GM21381 (cell line): ENCODE measurements around the gene MYO1B.

Experiments
- ATAC-seq: cut with Tn5 transposase; IDR thresholded peaks from one replicate; pipeline ENCODE4 v1.9.1; 2021; ENCODE audit warnings: mild to moderate bottlenecking, moderate library complexity; ENCODE audit not compliant: unreplicated experiment

The MYO1B gene

GRCh38 chr2:191296083-191297006 lies 51.1 kb downstream of the MYO1B start:
- no peak for ATAC-seq

GRCh38 chr2:191297033-191297432 lies 51.8 kb downstream of the MYO1B start:
- ATAC-seq, result no peak

GRCh38 chr2:191298306-191298705 lies 53.1 kb downstream of the MYO1B start:
- ATAC-seq, result no peak

- ATAC-seq, result no peak
Observed at GRCh38 chr2:191299010-191299409, 53.8 kb downstream of the MYO1B start.

GRCh38 chr2:191299866-191300265 lies 54.7 kb downstream of the MYO1B start:
- no peak for ATAC-seq

GRCh38 chr2:191301971-191302370 lies 56.8 kb downstream of the MYO1B start:
- no peak for ATAC-seq

GRCh38 chr2:191302459-191303139 lies 57.4 kb downstream of the MYO1B start:
- ATAC-seq, result peak; percentile 70

GRCh38 chr2:191303140-191304005 lies 58.2 kb downstream of the MYO1B start:
- no peak for ATAC-seq

GRCh38 chr2:191304939-191305875 lies 60.0 kb downstream of the MYO1B start:
- ATAC-seq, result no peak

- ATAC-seq, result no peak
Observed at GRCh38 chr2:191308026-191308425, 62.8 kb downstream of the MYO1B start.

- no peak for ATAC-seq
Observed at GRCh38 chr2:191311156-191311555, 66.0 kb downstream of the MYO1B start.

- ATAC-seq, result no peak
Observed at GRCh38 chr2:191311627-191312026, 66.4 kb downstream of the MYO1B start.

GRCh38 chr2:191312163-191312562 lies 67.0 kb downstream of the MYO1B start:
- no peak for ATAC-seq

- no peak for ATAC-seq
Observed at GRCh38 chr2:191312662-191313061, 67.5 kb downstream of the MYO1B start.

GRCh38 chr2:191314697-191315364 lies 69.6 kb downstream of the MYO1B start:
- no peak for ATAC-seq

GRCh38 chr2:191315365-191315752 lies 70.2 kb downstream of the MYO1B start:
- no peak for ATAC-seq

- ATAC-seq, result no peak
Observed at GRCh38 chr2:191316246-191316994, 71.2 kb downstream of the MYO1B start.

GRCh38 chr2:191318037-191318728 lies 73.0 kb downstream of the MYO1B start:
- ATAC-seq, result no peak
